WI38 (cell line): Measurements from ENCODE around the gene DPF3.

ENCODE experiments used
- H3K4me3 ChIP-seq: 2 replicates; pipeline ENCODE4 v1.5.1; 2011; ENCODE audit warnings: low read depth, mild to moderate bottlenecking, control low read depth, low read length
- TF ChIP-seq, protein P1 (sequence below): IDR thresholded peaks from 2 replicates; pipeline ENCODE4 v1.5.1; 2012; ENCODE audit warnings: low read depth, mild to moderate bottlenecking, control low read depth, low read length

Gene DPF3

GRCh38 chr14:72663076-72663487 lies 230.8 kb downstream of the DPF3 start:
- TF ChIP-seq, protein P1, sequence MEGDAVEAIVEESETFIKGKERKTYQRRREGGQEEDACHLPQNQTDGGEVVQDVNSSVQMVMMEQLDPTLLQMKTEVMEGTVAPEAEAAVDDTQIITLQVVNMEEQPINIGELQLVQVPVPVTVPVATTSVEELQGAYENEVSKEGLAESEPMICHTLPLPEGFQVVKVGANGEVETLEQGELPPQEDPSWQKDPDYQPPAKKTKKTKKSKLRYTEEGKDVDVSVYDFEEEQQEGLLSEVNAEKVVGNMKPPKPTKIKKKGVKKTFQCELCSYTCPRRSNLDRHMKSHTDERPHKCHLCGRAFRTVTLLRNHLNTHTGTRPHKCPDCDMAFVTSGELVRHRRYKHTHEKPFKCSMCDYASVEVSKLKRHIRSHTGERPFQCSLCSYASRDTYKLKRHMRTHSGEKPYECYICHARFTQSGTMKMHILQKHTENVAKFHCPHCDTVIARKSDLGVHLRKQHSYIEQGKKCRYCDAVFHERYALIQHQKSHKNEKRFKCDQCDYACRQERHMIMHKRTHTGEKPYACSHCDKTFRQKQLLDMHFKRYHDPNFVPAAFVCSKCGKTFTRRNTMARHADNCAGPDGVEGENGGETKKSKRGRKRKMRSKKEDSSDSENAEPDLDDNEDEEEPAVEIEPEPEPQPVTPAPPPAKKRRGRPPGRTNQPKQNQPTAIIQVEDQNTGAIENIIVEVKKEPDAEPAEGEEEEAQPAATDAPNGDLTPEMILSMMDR: no peak
- H3K4me3 ChIP-seq: no peak overlapping the region

DNA sequence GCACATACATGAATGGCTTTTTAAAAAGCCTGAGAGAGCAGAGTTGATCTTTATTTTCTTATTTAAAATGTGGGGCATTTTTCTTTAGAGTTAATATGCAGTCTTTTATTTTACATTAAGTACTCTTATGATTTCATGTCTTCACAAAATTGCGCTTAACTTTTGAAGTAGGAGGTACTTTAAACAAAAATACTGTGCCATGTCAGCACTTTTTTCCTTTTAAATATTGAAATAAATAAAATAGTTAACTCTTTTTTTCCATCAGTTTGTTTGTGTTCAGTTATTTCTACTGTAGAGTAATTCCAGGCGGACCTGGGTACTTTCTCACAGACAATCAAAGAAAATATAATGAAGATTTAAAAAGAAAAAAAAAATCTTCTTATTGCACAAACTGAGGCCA lies 231.7 kb downstream of the DPF3 start:
- no peak overlapping the region for H3K4me3 ChIP-seq
- TF ChIP-seq, protein P1: no peak

GRCh38 chr14:72657214-72657921 lies 236.5 kb downstream of the DPF3 start:
- TF ChIP-seq, protein P1: no peak
- no peak overlapping the region for H3K4me3 ChIP-seq

DNA sequence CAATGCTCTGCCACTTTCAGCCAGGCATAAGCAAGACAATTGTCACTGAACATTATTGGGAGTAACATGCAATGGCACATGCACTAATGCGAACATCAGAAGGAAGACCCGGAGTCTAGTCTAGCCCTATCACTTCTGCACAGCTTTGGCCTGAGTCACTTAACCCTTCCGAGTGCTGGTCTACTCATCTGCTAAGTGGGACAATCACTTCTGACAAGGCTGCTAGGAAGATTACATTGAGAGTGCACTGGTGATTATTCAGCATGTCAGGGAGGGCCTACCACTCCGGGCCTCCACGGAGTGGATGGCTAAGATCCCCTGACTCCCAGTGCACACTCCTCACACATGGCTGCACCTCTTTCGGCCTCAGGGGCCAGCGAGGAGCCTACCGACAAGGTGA lies 240.9 kb downstream of the DPF3 start:
- no peak overlapping the region for H3K4me3 ChIP-seq
- TF ChIP-seq, protein P1: no peak

DNA sequence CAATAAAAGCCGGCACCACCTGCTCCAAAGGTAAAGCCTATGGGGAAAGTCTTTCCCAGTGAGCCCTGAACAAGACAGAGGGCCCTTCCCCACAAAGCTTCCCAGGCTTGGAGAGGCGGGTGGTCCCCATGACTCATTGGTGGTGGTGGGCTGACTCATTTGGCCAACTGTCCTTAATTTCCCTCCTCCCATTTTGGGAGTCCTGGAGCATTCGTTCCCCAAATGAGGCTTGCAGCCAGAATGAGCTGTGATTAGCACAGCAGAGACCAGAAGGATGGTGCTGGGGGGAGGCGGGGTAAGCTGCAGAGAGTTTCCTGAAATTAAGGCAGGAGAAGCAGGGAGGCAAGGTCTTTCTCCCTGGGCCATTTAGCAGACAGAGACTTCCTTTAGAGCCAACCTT lies 241.7 kb downstream of the DPF3 start:
- no peak overlapping the region for H3K4me3 ChIP-seq
- TF ChIP-seq, protein P1: no peak

DNA sequence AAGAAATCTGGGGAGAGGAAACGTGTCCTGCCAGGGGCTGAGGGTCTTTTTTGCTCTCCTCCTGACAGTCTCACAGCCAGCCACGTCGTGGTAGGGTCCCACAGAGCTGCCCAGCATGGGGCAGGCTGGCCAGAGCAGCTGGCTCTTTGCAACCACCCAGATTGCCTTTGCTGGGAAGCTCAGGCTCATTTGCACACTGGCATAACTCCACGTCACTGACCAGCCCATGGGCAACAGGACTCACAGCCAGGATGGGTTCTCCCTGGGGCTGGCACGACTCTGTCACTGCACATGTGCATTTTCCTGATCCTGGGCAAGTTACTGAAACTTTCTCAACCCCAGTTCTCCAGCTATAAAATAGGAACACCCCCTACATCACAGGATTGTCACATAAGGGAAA lies 242.2 kb downstream of the DPF3 start:
- TF ChIP-seq, protein P1: no peak
- H3K4me3 ChIP-seq: no peak overlapping the region

GRCh38 chr14:72651081-72651480 lies 242.8 kb downstream of the DPF3 start:
- TF ChIP-seq, protein P1: no peak

More at GRCh38 chr14:72651081-72651480, 242.8 kb downstream of the DPF3 start:
- no peak overlapping the region for H3K4me3 ChIP-seq
